ENCODE measurements around the gene MYNN. TPM values are rescaled to one million over a fixed set of nuclear protein-coding genes. Genes with fewer than 3 reads are reported as not detected.

The MYNN gene
- total and polyA plus RNA-seq, 2 experiments from 2014 or later = 12.8 to 16.7 TPM

- TF ChIP-seq CTCF (IDR thresholded peaks at IDR 0.05; ENCODE audit: low read depth, low read length) = no peak
- Histone ChIP-seq H3K4me3 (no peak overlapping the region), H3K9me3 (ENCODE audit: low read depth) (no peaks in the 10 kb centered on the region), H3K4me1 (ENCODE audit: low read depth) (peaks cover 13% of the 10 kb centered on the region), H3K27ac (no peak overlapping the region), H3K27me3 (no peaks in the 10 kb centered on the region), H3K36me3 (no peaks in the 10 kb centered on the region)
- no peak for DNase-seq (ENCODE audit: low read depth in 1 of 2, low spot score in 1 of 2)
Observed at GRCh38 chr3:169813278-169813677, 40.1 kb downstream of the MYNN start.

- H3K4me1 ChIP-seq (ENCODE audit: low read depth) = peaks cover 11% of the 10 kb centered on the region
- no peaks in the 10 kb centered on the region for H3K36me3 ChIP-seq
- H3K4me3 ChIP-seq = no peak overlapping the region
- H3K9me3 ChIP-seq (ENCODE audit: low read depth) = no peaks in the 10 kb centered on the region
- peak; percentile 47 for TF ChIP-seq CTCF (IDR thresholded peaks at IDR 0.05; ENCODE audit: low read depth, low read length)
- H3K27me3 ChIP-seq = no peaks in the 10 kb centered on the region
- H3K27ac ChIP-seq = no peak overlapping the region
- peak in 1 of 2 donors; percentile 53 for DNase-seq (ENCODE audit: low read depth in 1 of 2, low spot score in 1 of 2)
Observed at GRCh38 chr3:169813757-169814517, 40.7 kb downstream of the MYNN start.

- DNase-seq (ENCODE audit: low read depth in 1 of 2, low spot score in 1 of 2) = no peak
- no peak for TF ChIP-seq CTCF (IDR thresholded peaks at IDR 0.05; ENCODE audit: low read depth, low read length)
Observed at GRCh38 chr3:169815590-169816150, 42.5 kb downstream of the MYNN start.

GRCh38 chr3:169818316-169818715 is 45.1 kb downstream of the MYNN start:
- Histone ChIP-seq H3K36me3 (no peaks in the 10 kb centered on the region), H3K4me3 (no peak overlapping the region), H3K4me1 (ENCODE audit: low read depth) (no peaks in the 10 kb centered on the region), H3K9me3 (ENCODE audit: low read depth) (no peaks in the 10 kb centered on the region), H3K27ac (no peak overlapping the region), H3K27me3 (no peaks in the 10 kb centered on the region)
- peak in 1 of 2 donors; percentile 58 for DNase-seq (ENCODE audit: low read depth in 1 of 2, low spot score in 1 of 2)
- TF ChIP-seq CTCF (IDR thresholded peaks at IDR 0.05; ENCODE audit: low read depth, low read length) = no peak

More at GRCh38 chr3:169815590-169816150, 42.5 kb downstream of the MYNN start:
- Histone ChIP-seq H3K9me3 (ENCODE audit: low read depth) (no peaks in the 10 kb centered on the region), H3K36me3 (no peaks in the 10 kb centered on the region), H3K27ac (no peak overlapping the region), H3K4me3 (no peak overlapping the region), H3K4me1 (ENCODE audit: low read depth) (peaks cover 5% of the 10 kb centered on the region), H3K27me3 (no peaks in the 10 kb centered on the region)

GRCh38 chr3:169822091-169822490 is 48.9 kb downstream of the MYNN start:
- TF ChIP-seq CTCF (IDR thresholded peaks at IDR 0.05; ENCODE audit: low read depth, low read length) = no peak
- Histone ChIP-seq H3K4me1 (ENCODE audit: low read depth) (no peaks in the 10 kb centered on the region), H3K9me3 (ENCODE audit: low read depth) (no peaks in the 10 kb centered on the region), H3K27ac (no peak overlapping the region), H3K36me3 (no peaks in the 10 kb centered on the region), H3K4me3 (no peak overlapping the region), H3K27me3 (no peaks in the 10 kb centered on the region)
- DNase-seq (ENCODE audit: low read depth in 1 of 2, low spot score in 1 of 2) = no peak
